GM23338 (cell line): Measurements from ENCODE around the gene FKBP9.
"Not testable (repeated sequence)": the region's sequence is repeated elsewhere in the genome, so short reads cannot be mapped to it uniquely, and the experiment has no call there.

ENCODE experiments used
- CTCF ChIP-seq, 2 experiments: fragments of 200-600 bp in 1 of 2; sonication (generic) in 1 of 2; conservative IDR thresholded peaks; 2 replicates each; pipeline versions ENCODE4 v1.5.1 to v1.6.1; 2016 to 2017; ENCODE audit warnings: antibody characterized with exemption in 2 of 2, low read depth in 2 of 2, mild to moderate bottlenecking in 2 of 2, moderate library complexity in 1 of 2
- EZH2 ChIP-seq: fragments of 200-600 bp; sonication (generic); IDR thresholded peaks from one replicate; pipeline ENCODE4 v1.8.0; 2017; ENCODE audit warnings: antibody characterized with exemption, mild to moderate bottlenecking, low read depth; ENCODE audit not compliant: unreplicated experiment
- EZH2phosphoT487 ChIP-seq: fragments of 200-600 bp; sonication (generic); IDR thresholded peaks from one replicate; pipeline ENCODE4 v1.8.1; 2018; ENCODE audit warnings: antibody characterized with exemption; ENCODE audit not compliant: unreplicated experiment
- NANOG ChIP-seq: IDR thresholded peaks from 2 replicates; pipeline ENCODE4 v1.6.1; 2016; ENCODE audit warnings: antibody characterized with exemption, borderline replicate concordance
- POLR2AphosphoS5 ChIP-seq: IDR thresholded peaks from 2 replicates; pipeline ENCODE4 v1.6.1; 2016; ENCODE audit warnings: antibody characterized with exemption, low read depth
- REST ChIP-seq: IDR thresholded peaks from one replicate; pipeline ENCODE4 v1.6.1; 2018; ENCODE audit warnings: antibody characterized with exemption; ENCODE audit not compliant: unreplicated experiment
- STAT1 ChIP-seq: IDR thresholded peaks from one replicate; pipeline ENCODE4 v1.6.1; 2016; ENCODE audit warnings: antibody characterized with exemption; ENCODE audit not compliant: unreplicated experiment

GRCh38 chr7:32971967-32972366 lies 14.7 kb downstream of the FKBP9 start:
- not testable (repeated sequence) for TF ChIP-seq CTCF (conservative IDR thresholded peaks at IDR 0.05; ENCODE audit: low read depth in 2 of 2); EZH2; POLR2AphosphoS5; REST; EZH2phosphoT487; NANOG; STAT1
